Fibroblast of upper back skin (primary cell): ENCODE data around the gene ALKBH6.
"Not testable (repeated sequence)": the region's sequence is repeated elsewhere in the genome, so short reads cannot be mapped to it uniquely, and the experiment has no call there.

Source experiments
- DNase-seq: peaks from one replicate; pipeline ENCODE4 v3.0.0-alpha.2; 2013

Gene ALKBH6

DNA sequence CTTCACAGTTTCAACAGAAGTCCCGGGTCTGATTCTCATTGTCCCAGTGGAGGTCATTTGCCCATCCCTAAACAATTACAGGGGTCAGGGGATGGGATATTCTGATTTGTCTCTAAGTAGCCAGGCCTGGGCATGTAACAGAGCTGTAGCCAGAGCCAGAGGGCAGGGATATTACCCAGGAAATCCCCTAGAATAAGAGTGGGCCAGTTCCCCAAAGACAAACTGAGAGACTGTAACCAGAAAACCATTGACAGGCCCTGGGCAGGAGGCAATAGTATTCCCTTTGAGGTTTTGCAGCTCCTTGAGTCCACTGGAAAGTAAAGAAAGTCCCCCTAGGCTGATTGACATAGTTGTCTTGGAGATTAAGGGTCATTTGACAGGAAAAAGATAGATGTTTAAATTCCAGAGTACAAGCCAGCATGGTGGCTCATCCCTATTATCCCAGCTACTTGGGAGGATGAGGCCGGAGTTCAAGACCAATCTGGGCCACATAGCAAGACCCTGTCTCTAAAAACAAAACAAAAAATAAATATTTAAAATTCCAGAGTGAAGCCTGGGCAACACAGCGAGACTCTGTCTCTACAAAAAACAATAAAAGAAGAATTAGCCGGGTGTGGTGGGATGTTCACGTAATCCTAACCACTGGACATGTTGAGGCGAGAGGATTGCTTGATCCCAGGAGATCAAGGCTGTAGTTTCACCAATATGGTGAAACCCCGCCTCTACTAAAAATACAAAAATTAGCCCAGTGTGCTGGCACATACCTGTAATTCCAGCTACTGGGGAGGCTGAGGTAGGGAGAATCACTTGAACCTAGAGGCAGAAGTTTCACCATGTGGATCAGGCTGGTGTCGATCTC is 20.9 kb downstream of the ALKBH6 start:
- no peak for DNase-seq

GRCh38 chr19:35991731-35992450 is 22.1 kb downstream of the ALKBH6 start:
- peak; percentile 14 for DNase-seq

GRCh38 chr19:35990771-35991730 is 23.0 kb downstream of the ALKBH6 start:
- DNase-seq = no peak

DNA sequence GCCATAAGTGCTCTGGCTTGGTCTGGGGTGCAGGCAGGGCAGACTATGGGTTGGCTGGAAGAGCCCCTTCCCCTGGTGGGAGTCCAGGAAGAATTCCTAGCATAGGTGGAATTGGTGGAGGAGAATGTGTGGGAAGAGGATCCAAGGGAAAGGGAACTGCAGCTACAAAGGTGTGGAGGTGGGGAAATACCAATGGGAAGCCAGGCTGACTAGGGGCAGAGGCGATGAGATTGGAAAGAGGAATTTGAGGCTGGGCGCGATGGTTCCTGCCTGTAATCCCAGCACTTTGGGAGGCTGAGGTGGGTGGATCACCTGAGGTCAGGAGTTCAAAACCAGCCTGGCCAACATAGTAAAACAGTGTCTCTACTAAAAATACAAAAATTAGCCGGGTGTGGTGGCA is 23.9 kb downstream of the ALKBH6 start:
- no peak for DNase-seq

GRCh38 chr19:35988824-35989223 is 25.2 kb downstream of the ALKBH6 start:
- DNase-seq = no peak

- DNase-seq = no peak
Measured at GRCh38 chr19:35987571-35987896, 26.5 kb downstream of the ALKBH6 start.

DNA sequence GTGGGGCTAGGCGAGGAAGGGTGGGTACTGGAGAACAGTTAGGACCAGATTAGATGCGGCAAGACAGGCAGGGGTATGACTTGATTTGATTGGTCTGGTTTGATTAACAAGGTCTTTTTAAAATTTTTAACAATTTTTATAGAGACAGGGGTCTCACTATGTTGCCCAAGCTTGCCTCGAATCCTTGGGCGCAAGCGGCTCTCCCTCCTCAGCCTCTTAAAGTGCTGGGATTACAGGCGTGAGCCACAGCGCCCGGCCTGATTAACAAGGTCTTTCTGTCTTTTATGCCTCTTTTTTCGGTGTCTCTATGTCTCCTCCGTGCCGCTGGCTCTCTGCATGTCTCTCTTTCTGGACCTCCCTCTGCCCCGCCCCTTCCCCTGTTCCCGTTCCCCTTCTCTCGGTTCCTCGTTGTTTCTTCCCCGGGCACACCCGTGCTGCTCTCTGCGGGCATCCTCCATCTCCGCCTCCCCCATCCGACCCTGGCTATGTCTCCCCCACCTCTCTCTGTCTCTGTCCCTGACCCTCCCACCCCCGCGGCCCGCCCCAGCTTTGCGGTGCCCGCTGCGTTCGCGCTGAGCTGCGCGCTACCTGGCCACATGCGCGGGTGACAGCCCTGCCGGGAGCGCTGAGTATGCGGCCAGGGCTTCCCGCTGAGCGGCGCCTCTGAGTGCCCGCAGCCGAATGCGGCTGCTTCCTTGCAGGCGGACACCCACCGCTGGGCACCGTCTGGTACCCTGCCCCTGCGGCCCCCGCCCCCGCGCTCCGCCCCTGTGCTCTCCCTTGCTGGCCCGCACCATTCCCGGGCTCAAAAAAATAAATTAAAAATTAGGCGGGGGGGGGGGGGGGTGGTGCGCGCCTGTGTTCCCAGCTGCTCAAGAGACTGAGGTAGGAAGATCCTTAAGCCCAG is 27.1 kb downstream of the ALKBH6 start:
- DNase-seq = no peak

- DNase-seq = no peak
Measured at GRCh38 chr19:35986111-35986510, 27.9 kb downstream of the ALKBH6 start.

DNA sequence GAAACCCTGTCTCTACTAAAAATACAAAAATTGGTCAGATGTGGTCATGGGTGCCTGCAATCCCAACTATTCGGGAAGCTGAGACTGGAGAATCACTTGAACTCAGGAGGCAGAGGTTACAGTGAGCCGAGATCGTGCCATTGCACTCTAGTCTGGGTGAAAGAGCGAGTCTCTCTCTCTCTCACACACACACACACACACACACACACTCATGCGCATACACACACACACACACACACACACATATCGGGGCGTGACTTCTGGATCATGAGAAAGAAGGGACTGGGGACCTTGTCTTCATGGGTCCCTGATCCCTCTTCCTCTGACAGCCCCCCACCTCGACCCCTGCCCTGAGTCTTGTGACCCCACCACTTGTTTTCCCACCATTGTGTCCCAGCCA is 30.8 kb downstream of the ALKBH6 start:
- no peak for DNase-seq

- DNase-seq = not testable (repeated sequence)
Measured at GRCh38 chr19:35980997-35981396, 33.0 kb downstream of the ALKBH6 start.

GRCh38 chr19:35978832-35979365 is 35.1 kb downstream of the ALKBH6 start:
- DNase-seq = no peak

- DNase-seq = no peak
Measured at GRCh38 chr19:35978271-35978670, 35.7 kb downstream of the ALKBH6 start.

DNA sequence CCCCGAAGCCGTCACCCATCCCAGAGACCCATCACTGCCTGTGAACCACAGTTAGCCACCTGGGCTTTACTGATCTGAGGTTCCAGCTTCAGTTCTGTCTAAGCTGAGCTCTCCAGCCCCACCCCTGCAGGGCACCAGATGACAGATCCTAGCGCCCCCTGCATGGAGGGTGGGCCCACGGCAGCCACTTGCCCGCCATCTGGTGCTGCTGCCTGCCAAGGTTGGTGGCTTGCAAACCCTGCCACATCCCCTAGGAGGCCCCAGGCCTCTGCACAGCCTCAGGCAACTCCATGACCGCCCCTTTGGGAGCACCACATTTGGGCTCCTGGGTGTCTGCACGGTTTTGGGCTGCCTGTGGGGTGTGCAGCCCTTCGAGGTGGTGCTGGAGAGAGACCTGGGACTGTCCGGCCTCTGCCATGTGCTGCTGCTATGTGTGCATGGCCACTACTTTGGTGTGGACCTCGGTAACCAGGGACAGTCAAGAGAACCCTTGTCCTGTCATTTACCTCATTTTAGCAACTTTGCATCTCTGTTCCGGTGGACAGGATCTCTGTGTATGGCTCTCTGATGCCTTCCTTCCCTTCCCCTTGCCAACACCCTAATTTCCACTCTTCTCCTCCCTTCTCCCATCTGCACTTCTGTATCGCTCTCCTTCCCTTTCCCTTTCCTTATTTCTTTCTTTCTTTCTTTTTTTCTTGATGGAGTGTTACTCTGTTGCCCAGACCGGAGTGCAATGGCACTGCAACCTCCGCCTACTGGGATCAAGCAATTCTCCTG is 36.4 kb downstream of the ALKBH6 start:
- no peak for DNase-seq

DNA sequence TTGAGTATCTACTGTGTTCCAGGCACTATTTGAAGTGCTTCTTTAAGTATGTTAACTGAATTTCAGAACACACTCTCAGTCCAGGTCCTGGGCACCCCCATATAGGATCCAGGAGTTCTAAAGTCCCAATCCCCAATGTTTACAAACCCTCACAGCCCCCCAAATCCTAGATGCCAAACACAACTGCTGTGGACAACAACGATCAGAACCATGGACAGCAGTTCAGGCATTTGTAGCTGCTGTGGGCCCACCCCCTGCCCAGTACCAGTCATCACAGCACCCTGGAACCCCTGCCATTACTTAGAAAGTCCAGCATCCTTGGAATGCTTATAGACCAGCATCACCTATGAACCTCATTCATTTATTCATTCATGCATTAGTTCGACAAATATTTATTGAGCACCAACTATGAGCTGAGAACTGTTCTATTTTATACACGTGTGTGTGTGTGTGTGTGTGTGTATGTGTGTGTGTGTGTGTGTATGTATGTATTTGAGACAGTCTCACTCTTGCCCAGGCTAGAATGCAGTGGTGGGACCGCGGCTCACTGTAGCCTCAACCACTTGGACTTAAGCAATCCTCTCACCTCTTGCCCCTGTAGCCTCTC is 38.3 kb downstream of the ALKBH6 start:
- DNase-seq = peak; percentile 23

DNA sequence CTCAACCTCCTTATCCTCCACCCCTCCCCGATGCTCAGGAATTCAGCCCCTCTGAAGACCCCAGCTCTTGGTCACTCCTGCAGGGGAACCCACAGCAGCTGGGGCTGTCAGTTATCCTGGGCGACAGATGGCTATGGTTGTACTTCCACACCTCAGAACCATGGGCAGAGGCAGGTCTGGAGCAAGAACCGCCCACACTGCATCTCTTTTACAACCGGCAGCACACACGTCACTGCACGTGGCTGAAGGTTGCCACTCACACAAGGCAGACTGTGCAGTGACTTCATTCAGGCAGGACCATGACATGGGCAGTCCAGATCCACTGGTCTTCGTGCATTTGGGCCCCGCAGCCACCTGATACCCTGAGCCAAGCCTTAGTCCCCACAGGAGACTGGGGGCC is 40.5 kb downstream of the ALKBH6 start:
- DNase-seq = no peak

- DNase-seq = no peak
Measured at GRCh38 chr19:35966771-35967170, 47.2 kb downstream of the ALKBH6 start.

- DNase-seq = peak; percentile 57
Measured at GRCh38 chr19:35963514-35963913, 50.5 kb downstream of the ALKBH6 start.

DNA sequence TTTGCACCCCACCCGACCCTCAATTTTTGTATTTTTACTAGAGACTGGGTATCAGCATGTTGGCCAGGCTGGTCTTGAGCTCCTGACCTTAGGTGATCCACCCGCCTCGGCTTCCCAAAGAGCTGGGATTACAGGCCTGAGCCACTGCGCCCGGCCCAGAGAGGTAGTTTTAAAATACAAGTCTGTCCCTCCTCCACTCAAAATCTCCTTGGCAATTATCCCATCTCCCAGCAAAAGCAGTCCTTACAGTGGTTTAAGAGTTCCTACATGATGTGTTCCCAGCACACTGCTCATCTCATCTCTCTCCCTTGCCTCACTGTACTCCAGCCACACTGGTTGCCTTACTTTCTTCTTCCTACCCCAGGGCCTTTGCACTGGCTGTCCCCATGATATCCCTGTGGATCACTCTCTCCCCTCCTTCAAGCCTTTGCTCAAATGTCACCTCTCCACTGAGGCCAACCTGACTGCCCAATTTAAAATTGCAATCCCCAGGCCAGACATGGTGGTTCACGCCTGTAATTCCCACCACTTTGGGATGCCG is 53.5 kb downstream of the ALKBH6 start:
- no peak for DNase-seq

DNA sequence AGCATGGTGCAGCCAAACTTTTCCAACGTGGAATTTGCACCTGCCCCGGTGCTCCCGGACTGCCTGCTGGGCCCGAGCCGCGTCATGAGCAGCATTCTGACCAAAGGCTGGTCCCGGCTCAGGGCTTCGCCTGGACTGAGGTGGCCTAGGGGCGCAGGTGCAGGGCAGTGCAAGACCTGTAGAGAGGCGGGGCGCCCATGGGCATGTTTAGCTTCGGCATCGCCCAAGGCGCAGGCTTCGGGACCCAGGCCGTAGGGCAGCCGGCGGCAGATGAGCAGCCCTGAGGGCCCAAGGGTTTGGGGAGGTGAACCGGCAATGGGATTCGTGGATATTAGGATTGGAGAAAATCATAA is 54.1 kb downstream of the ALKBH6 start:
- no peak for DNase-seq
